Measurements from ENCODE around the gene CAMK1D.

CAMK1D gene

GRCh38 chr10:12479437-12479844 lies 130.1 kb downstream of the CAMK1D start:
- no peak for TF ChIP-seq PPARA (CRISPR knock-in tag; IDR thresholded peaks at IDR 0.05; ENCODE audit: borderline replicate concordance)
- TF ChIP-seq ZFP3 (CRISPR knock-in tag; IDR thresholded peaks at IDR 0.05), result no peak
- TF ChIP-seq TOX (CRISPR knock-in tag; IDR thresholded peaks at IDR 0.05; ENCODE audit: borderline replicate concordance), result no peak
- TF ChIP-seq SNAI2 (CRISPR knock-in tag; IDR thresholded peaks at IDR 0.05), result no peak
- TF ChIP-seq ZC3H10 (CRISPR knock-in tag; IDR thresholded peaks at IDR 0.05), result no peak
- TF ChIP-seq CSRNP3 (CRISPR knock-in tag; IDR thresholded peaks at IDR 0.05), result no peak
- no peak for TF ChIP-seq RARB (CRISPR knock-in tag; IDR thresholded peaks at IDR 0.05)
- no peak for TF ChIP-seq POU6F1 (CRISPR knock-in tag; IDR thresholded peaks at IDR 0.05; ENCODE audit: borderline replicate concordance, low read depth)
- TF ChIP-seq TCF4 (CRISPR knock-in tag; IDR thresholded peaks at IDR 0.05; ENCODE audit: borderline replicate concordance), result no peak
- no peak for TF ChIP-seq TSHZ2 (CRISPR knock-in tag; IDR thresholded peaks at IDR 0.05)
- no peak for TF ChIP-seq CREB5 (CRISPR knock-in tag; IDR thresholded peaks at IDR 0.05; ENCODE audit: low read depth)
- TF ChIP-seq ESRRG (CRISPR knock-in tag; IDR thresholded peaks at IDR 0.05), result no peak
- TF ChIP-seq PATZ1 (CRISPR knock-in tag; IDR thresholded peaks at IDR 0.05; ENCODE audit: borderline replicate concordance), result no peak
- no peak for TF ChIP-seq OSR1 (CRISPR knock-in tag; IDR thresholded peaks at IDR 0.05)
- TF ChIP-seq GLIS3 (CRISPR knock-in tag; IDR thresholded peaks at IDR 0.05), result no peak
- TF ChIP-seq ZNF565 (CRISPR knock-in tag; conservative IDR thresholded peaks at IDR 0.05; ENCODE audit: low read depth), result no peak
- no peak for TF ChIP-seq ZNF70 (CRISPR knock-in tag; IDR thresholded peaks at IDR 0.05)
- TF ChIP-seq ISL1 (CRISPR knock-in tag; IDR thresholded peaks at IDR 0.05), result no peak
- no peak for TF ChIP-seq ZNF8 (CRISPR knock-in tag; IDR thresholded peaks at IDR 0.05)
- no peak for ATAC-seq

GRCh38 chr10:12479924-12480323 lies 130.6 kb downstream of the CAMK1D start:
- TF ChIP-seq TCF4 (CRISPR knock-in tag; IDR thresholded peaks at IDR 0.05; ENCODE audit: borderline replicate concordance) (no peak), SNAI2 (CRISPR knock-in tag; IDR thresholded peaks at IDR 0.05) (no peak), TOX (CRISPR knock-in tag; IDR thresholded peaks at IDR 0.05; ENCODE audit: borderline replicate concordance) (no peak), ZFP3 (CRISPR knock-in tag; IDR thresholded peaks at IDR 0.05) (no peak), ZC3H10 (CRISPR knock-in tag; IDR thresholded peaks at IDR 0.05) (no peak), ESRRG (CRISPR knock-in tag; IDR thresholded peaks at IDR 0.05) (no peak)
- no peak for ATAC-seq

GRCh38 chr10:12480440-12480839 lies 131.1 kb downstream of the CAMK1D start:
- no peak for ATAC-seq
- TF ChIP-seq TCF4 (CRISPR knock-in tag; IDR thresholded peaks at IDR 0.05; ENCODE audit: borderline replicate concordance), result no peak

- no peak for ATAC-seq
- TF ChIP-seq CSRNP3 (CRISPR knock-in tag; IDR thresholded peaks at IDR 0.05), result no peak
- TF ChIP-seq ARNTL (CRISPR knock-in tag; IDR thresholded peaks at IDR 0.05; ENCODE audit: borderline replicate concordance, low read depth), result no peak
- no peak for TF ChIP-seq ZC3H10 (CRISPR knock-in tag; IDR thresholded peaks at IDR 0.05)
- TF ChIP-seq PATZ1 (CRISPR knock-in tag; IDR thresholded peaks at IDR 0.05; ENCODE audit: borderline replicate concordance), result no peak
- no peak for TF ChIP-seq GLIS3 (CRISPR knock-in tag; IDR thresholded peaks at IDR 0.05)
- TF ChIP-seq ZNF70 (CRISPR knock-in tag; IDR thresholded peaks at IDR 0.05), result no peak
- no peak for TF ChIP-seq TSHZ2 (CRISPR knock-in tag; IDR thresholded peaks at IDR 0.05)
These were observed 132.6 kb downstream of the CAMK1D start for GRCh38 chr10:12481924-12482323.

Measured in SK-N-SH treated with all-trans-retinoic acid at 6 μM for 48 hours (cell line).